Neural cell (in vitro differentiated cells): ENCODE results near the gene PRKCD.

Source experiments
- CTCF ChIP-seq: fragments of 450-650 bp; IDR thresholded peaks from 2 replicates; pipeline ENCODE4 v1.5.1; 2014; ENCODE audit warnings: antibody characterized with exemption, mild to moderate bottlenecking, moderate library complexity; ENCODE audit not compliant: poor library complexity, severe bottlenecking
- POLR2AphosphoS5 ChIP-seq: IDR thresholded peaks from 2 replicates; pipeline ENCODE4 v1.6.1; 2012

GRCh38 chr3:53122933-53123305 lies 38.1 kb upstream of the PRKCD start:
- TF ChIP-seq POLR2AphosphoS5 (no peak), CTCF (no peak)
